Measurements from ENCODE around the gene ATAT1. TPM values are rescaled to one million over a fixed set of nuclear protein-coding genes. Genes with fewer than 3 reads are reported as not detected.

The ATAT1 gene
- total and polyA plus RNA-seq, 9 of the 15 experiments (the other 6 are each of a cell fraction or from before 2014, with no cell fraction given), result 0.65 to 5.8 (median 1.6) TPM

- no peak for TF ChIP-seq RBM14 (IDR thresholded peaks at IDR 0.05; ENCODE audit: borderline replicate concordance, insufficient read depth, low read depth, low read length)
- TF ChIP-seq CAMTA2 (CRISPR knock-in tag; conservative IDR thresholded peaks at IDR 0.05), result no peak
- no peak for TF ChIP-seq TBL1XR1 (IDR thresholded peaks at IDR 0.05; ENCODE audit: low read length in 2 of 2)
- TF ChIP-seq SMC3 (conservative IDR thresholded peaks at IDR 0.05; ENCODE audit: insufficient read depth, low read depth, low read length), result no peak
- TF ChIP-seq TRIM25 (IDR thresholded peaks at IDR 0.05; ENCODE audit: borderline replicate concordance), result no peak
- TF ChIP-seq RFX1 (IDR thresholded peaks at IDR 0.05), result no peak
- TF ChIP-seq TEAD1 (CRISPR knock-in tag; IDR thresholded peaks at IDR 0.05), result no peak; a peak in 1 of 4 replicates
- no peak for TF ChIP-seq NCOA2 (IDR thresholded peaks at IDR 0.05; ENCODE audit: partially characterized antibody in 2 of 2)
- 0 out of 2 replicates have a peak, but pooled peaks have one; percentile 15 for TF ChIP-seq HOMEZ (CRISPR knock-in tag; IDR thresholded peaks at IDR 0.05)
- no peak for TF ChIP-seq ZNF311 (CRISPR knock-in tag; IDR thresholded peaks at IDR 0.05)
- no peak; the same call in 1 of the 2 replicates for TF ChIP-seq HMBOX1 (IDR thresholded peaks at IDR 0.05)
- TF ChIP-seq SAFB2 (IDR thresholded peaks at IDR 0.05; ENCODE audit: borderline replicate concordance, low read depth, low read length, severe bottlenecking), result no peak
- no peak; the same call in 1 of the 2 replicates for TF ChIP-seq EP300 (IDR thresholded peaks at IDR 0.05; ENCODE audit: low read length)
- TF ChIP-seq HSF4 (CRISPR knock-in tag; IDR thresholded peaks at IDR 0.05; ENCODE audit: borderline replicate concordance), result peak; percentile 85; the same call in 1 of the 2 replicates
- TF ChIP-seq ZFPM2 (CRISPR knock-in tag; IDR thresholded peaks at IDR 0.05), result no peak
- TF ChIP-seq, protein P1, sequence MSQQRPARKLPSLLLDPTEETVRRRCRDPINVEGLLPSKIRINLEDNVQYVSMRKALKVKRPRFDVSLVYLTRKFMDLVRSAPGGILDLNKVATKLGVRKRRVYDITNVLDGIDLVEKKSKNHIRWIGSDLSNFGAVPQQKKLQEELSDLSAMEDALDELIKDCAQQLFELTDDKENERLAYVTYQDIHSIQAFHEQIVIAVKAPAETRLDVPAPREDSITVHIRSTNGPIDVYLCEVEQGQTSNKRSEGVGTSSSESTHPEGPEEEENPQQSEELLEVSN (IDR thresholded peaks at IDR 0.05; ENCODE audit: borderline replicate concordance in 1 of 2, extremely low read depth in 1 of 2, insufficient read depth in 1 of 2, insufficient read length in 1 of 2, low read depth in 1 of 2, low read length in 1 of 2, poor library complexity in 1 of 2, severe bottlenecking in 1 of 2), result peak in 1 of 2 experiments; percentile 22
- TF ChIP-seq, protein P2, sequence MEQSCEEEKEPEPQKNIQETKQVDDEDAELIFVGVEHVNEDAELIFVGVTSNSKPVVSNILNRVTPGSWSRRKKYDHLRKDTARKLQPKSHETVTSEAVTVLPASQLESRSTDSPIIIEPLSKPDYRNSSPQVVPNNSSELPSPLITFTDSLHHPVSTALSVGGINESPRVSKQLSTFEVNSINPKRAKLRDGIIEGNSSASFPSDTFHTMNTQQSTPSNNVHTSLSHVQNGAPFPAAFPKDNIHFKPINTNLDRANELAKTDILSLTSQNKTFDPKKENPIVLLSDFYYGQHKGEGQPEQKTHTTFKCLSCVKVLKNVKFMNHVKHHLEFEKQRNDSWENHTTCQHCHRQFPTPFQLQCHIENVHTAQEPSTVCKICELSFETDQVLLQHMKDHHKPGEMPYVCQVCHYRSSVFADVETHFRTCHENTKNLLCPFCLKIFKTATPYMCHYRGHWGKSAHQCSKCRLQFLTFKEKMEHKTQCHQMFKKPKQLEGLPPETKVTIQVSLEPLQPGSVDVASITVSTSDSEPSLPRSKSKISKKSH (CRISPR knock-in tag; IDR thresholded peaks at IDR 0.05), result no peak
- TF ChIP-seq GABPB2 (CRISPR knock-in tag; conservative IDR thresholded peaks at IDR 0.05), result 0 out of 2 replicates have a peak, but pooled peaks have one; percentile 48
- TF ChIP-seq MAFG (tag; conservative IDR thresholded peaks at IDR 0.05), result peak; percentile 79
- 0 out of 4 replicates have a peak, but pooled peaks of 1 of the 2 experiments have one; percentile 38 for TF ChIP-seq SRF (CRISPR knock-in tag; IDR thresholded peaks at IDR 0.05)
Measured at GRCh38 chr6:30617565-30618269, 9.0 kb upstream of the ATAT1 start, which contains the start of gene MRPS18B (continued).

Measured in K562 (cell line).